ENCODE data around the gene CYBC1. TPM values are rescaled to one million over a fixed set of nuclear protein-coding genes. Genes with fewer than 3 reads are reported as not detected.

The CYBC1 gene
- polyA plus RNA-seq, 1 donor (not counting 4 experiments of a cell fraction or from before 2014, with no cell fraction given): 30.2 TPM

DNA sequence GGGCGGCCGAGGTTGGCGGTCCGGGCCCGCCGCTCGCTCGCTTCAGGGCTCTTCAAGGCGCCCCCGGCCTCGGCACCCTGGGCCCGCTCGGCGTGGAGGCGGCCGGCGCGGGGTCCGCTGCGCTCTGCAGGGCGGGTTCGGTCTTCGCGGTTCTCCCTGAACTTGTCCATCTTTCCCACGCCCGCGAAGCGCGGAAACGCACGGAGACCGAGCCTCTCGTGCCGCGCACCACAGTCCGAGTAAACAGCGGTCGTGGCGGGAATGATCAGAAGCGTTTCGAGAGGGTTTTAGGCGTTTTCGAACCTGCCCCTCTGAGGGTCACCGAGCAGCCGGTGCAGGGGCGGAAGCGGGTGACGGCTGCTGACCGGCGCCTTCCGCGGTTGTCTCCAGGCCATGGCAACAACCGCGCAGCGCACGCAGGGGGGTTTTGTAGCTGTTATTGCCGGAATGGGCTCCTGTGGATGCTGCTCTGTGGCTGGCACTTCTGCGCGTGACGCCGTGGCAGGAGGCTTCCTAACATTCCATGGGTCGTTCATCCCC, 8.4 kb upstream of the CYBC1 start:
- peak overlapping the region; percentile 94 for H3K4me2 ChIP-seq (ENCODE audit: control insufficient read depth, extremely low read depth, insufficient read depth, low read depth, low read length)
- H3K9ac ChIP-seq (ENCODE audit: control insufficient read depth, extremely low read depth, insufficient read depth, low read length): peak overlapping the region; percentile 91
- TF ChIP-seq CTCF (optimal IDR thresholded peaks at IDR 0.05 in 1 of 3, IDR thresholded peaks at IDR 0.05 in 1 of 3, conservative IDR thresholded peaks at IDR 0.05 in 1 of 3; ENCODE audit: extremely low read depth in 1 of 3, insufficient read depth in 2 of 3, low read length in 3 of 3) (no peak), EZH2 (IDR thresholded peaks at IDR 0.05; ENCODE audit: low read length) (no peak)
- no peaks in the 10 kb centered on the region for H3K9me1 ChIP-seq (ENCODE audit: control insufficient read depth, extremely low read depth, insufficient read depth, low read length)
- peak overlapping the region; percentile 20 for H3K27ac ChIP-seq (ENCODE audit: control insufficient read depth, insufficient read depth, low read length)
- H3K4me1 ChIP-seq (ENCODE audit: control insufficient read depth, extremely low read depth, insufficient read depth, low read length): peaks cover 15% of the 10 kb centered on the region
- peaks cover 3% of the 10 kb centered on the region in 2 experiments for H3K36me3 ChIP-seq (ENCODE audit: control insufficient read depth in 2 of 2, extremely low read depth in 1 of 2, insufficient read depth in 2 of 2, low read length in 2 of 2)
- dilution Hi-C loops (cut with MboI; ENCODE audit: extremely low pct_ligation_motif_present, low sequenced_read_pairs): no loop called here
- no peaks in the 10 kb centered on the region for H3K27me3 ChIP-seq (ENCODE audit: control insufficient read depth, extremely low read depth, insufficient read depth, low read length)
- DNase-seq (ENCODE audit: low read depth, low spot score): no peak
- FAIRE-seq: no peak
- H4K20me1 ChIP-seq (ENCODE audit: control insufficient read depth, extremely low read depth, insufficient read depth, low read length): no peaks in the 10 kb centered on the region
- H3K79me2 ChIP-seq (ENCODE audit: control insufficient read depth, insufficient read depth, low read length): peaks cover 6% of the 10 kb centered on the region
- H2AFZ ChIP-seq (ENCODE audit: control insufficient read depth, low read length): peak overlapping the region; percentile 73
- no peaks in the 10 kb centered on the region for H3K9me3 ChIP-seq (ENCODE audit: control insufficient read depth, low read depth, low read length)
- peak overlapping the region; percentile 68 to 81 (median 70) for H3K4me3 ChIP-seq (ENCODE audit: control insufficient read depth in 2 of 3, extremely low read depth in 1 of 3, insufficient read depth in 2 of 3, low read depth in 1 of 3, low read length in 3 of 3)

DNA sequence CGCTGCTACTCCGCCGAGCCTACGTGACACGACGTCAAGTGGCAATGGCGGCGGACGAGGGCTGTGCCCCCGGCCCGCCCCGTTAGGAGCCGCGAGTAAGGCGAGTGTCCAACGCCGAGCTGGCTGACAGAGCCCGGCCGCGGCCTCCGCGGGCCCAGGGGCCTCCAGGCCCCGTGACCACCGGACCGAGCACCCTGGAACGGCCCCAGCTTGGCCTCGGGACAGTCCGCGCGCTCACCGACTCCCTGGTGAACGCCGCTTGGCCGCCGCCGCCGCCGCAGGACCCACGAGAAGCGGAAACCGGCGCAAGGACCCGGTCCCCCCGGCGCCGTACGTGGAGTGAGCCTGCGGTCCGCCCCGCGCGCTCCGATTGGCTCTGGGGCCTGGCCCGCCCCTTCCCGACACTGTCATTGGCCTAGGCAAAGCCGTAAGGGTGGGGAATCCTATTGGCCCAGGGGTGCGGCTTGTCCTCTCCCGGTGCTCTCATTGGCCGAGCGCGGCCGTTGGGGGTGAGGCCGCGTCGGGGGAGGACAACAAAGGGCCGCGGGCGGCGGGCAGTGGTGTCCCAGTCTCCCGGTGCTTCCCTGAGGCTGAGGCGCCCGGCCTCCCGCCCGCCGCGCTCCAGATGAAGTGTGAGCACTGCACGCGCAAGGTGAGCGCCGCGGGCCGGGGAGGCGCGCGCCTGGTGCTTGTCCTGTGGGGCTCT, 7.8 kb upstream of the CYBC1 start, which contains the start of gene NARF:
Gene NARF, plus strand, starts transcription at position 563 of the 706 bp plus-strand sequence. Its CDS starts 63 bp downstream, at position 626.
- peak; percentile 91 for DNase-seq (ENCODE audit: low read depth, low spot score)
- Histone ChIP-seq H3K27ac (ENCODE audit: control insufficient read depth, insufficient read depth, low read length) (peak within 1 kb of the TSS; percentile 90), H3K9me1 (ENCODE audit: control insufficient read depth, extremely low read depth, insufficient read depth, low read length) (no peaks in the 10 kb centered on the region), H3K4me2 (ENCODE audit: control insufficient read depth, extremely low read depth, insufficient read depth, low read depth, low read length) (peak within 1 kb of the TSS; percentile 94), H3K4me1 (ENCODE audit: control insufficient read depth, extremely low read depth, insufficient read depth, low read length) (peaks cover 15% of the 10 kb centered on the region), H3K4me3 (ENCODE audit: control insufficient read depth in 2 of 3, extremely low read depth in 1 of 3, insufficient read depth in 2 of 3, low read depth in 1 of 3, low read length in 3 of 3) (peak within 1 kb of the TSS; percentile 68 to 81 (median 70)), H3K79me2 (ENCODE audit: control insufficient read depth, insufficient read depth, low read length) (peaks cover 6% of the 10 kb centered on the region), H3K36me3 (ENCODE audit: control insufficient read depth in 2 of 2, extremely low read depth in 1 of 2, insufficient read depth in 2 of 2, low read length in 2 of 2) (peaks cover 3% of the 10 kb centered on the region in 2 experiments), H3K27me3 (ENCODE audit: control insufficient read depth, extremely low read depth, insufficient read depth, low read length) (no peaks in the 10 kb centered on the region), H3K9me3 (ENCODE audit: control insufficient read depth, low read depth, low read length) (no peaks in the 10 kb centered on the region), H3K9ac (ENCODE audit: control insufficient read depth, extremely low read depth, insufficient read depth, low read length) (peak within 1 kb of the TSS; percentile 91), H4K20me1 (ENCODE audit: control insufficient read depth, extremely low read depth, insufficient read depth, low read length) (no peaks in the 10 kb centered on the region), H2AFZ (ENCODE audit: control insufficient read depth, low read length) (peak within 1 kb of the TSS; percentile 73)
- dilution Hi-C loops (cut with MboI; ENCODE audit: extremely low pct_ligation_motif_present, low sequenced_read_pairs): no loop called here
- no peak for FAIRE-seq
- TF ChIP-seq EZH2 (IDR thresholded peaks at IDR 0.05; ENCODE audit: low read length): no peak
- no peak for TF ChIP-seq CTCF (optimal IDR thresholded peaks at IDR 0.05 in 1 of 3, IDR thresholded peaks at IDR 0.05 in 1 of 3, conservative IDR thresholded peaks at IDR 0.05 in 1 of 3; ENCODE audit: extremely low read depth in 1 of 3, insufficient read depth in 2 of 3, low read length in 3 of 3)

Data from keratinocyte (primary cell).